ENCODE results near the gene CCNQ. TPM values are rescaled to one million over a fixed set of nuclear protein-coding genes. Genes with fewer than 3 reads are reported as not detected.
"Not testable (repeated sequence)": the region's sequence is repeated elsewhere in the genome, so short reads cannot be mapped to it uniquely, and the experiment has no call there.

CCNQ gene
- total RNA-seq, 1 donor from 2014 or later: 52.7 TPM

DNA sequence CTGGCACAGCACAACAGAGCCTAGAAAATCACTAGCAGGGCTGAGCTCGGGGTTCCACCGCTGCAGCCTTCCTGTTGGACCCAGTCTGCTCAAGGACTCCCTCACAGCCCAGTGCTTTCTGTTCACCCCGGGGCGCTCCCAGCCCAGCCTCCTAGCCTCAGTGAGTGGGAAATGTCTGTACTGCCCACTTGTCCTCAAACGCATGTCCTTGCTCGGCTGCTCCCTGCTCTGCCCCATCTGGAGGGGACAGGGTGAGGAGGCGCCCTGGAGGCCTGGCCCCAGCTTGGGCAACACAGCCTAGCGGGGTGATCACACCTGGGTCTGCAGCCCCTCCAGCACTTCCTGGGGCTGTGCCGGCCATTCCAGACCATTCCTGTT, 11.9 kb upstream of the CCNQ start:
- Histone ChIP-seq H3K27ac (no peak overlapping the region), H3K9me3 (no peaks in the 10 kb centered on the region), H3K4me1 (no peaks in the 10 kb centered on the region), H3K36me3 (no peaks in the 10 kb centered on the region), H3K4me3 (peak overlapping the region in 1 of 2 donors; percentile 66), H3K27me3 (no peaks in the 10 kb centered on the region)
- intact Hi-C loops (cut with DNase I): loop anchor here (1.0 to 2.0 kb wide), 2 partner anchors 58 to 97 kb away; no protein-coding TSS in a partner anchor
- DNase-seq (ENCODE audit: low spot score in 2 of 2): no peak
- TF ChIP-seq, protein P1, sequence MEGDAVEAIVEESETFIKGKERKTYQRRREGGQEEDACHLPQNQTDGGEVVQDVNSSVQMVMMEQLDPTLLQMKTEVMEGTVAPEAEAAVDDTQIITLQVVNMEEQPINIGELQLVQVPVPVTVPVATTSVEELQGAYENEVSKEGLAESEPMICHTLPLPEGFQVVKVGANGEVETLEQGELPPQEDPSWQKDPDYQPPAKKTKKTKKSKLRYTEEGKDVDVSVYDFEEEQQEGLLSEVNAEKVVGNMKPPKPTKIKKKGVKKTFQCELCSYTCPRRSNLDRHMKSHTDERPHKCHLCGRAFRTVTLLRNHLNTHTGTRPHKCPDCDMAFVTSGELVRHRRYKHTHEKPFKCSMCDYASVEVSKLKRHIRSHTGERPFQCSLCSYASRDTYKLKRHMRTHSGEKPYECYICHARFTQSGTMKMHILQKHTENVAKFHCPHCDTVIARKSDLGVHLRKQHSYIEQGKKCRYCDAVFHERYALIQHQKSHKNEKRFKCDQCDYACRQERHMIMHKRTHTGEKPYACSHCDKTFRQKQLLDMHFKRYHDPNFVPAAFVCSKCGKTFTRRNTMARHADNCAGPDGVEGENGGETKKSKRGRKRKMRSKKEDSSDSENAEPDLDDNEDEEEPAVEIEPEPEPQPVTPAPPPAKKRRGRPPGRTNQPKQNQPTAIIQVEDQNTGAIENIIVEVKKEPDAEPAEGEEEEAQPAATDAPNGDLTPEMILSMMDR (IDR thresholded peaks at IDR 0.05): no peak

DNA sequence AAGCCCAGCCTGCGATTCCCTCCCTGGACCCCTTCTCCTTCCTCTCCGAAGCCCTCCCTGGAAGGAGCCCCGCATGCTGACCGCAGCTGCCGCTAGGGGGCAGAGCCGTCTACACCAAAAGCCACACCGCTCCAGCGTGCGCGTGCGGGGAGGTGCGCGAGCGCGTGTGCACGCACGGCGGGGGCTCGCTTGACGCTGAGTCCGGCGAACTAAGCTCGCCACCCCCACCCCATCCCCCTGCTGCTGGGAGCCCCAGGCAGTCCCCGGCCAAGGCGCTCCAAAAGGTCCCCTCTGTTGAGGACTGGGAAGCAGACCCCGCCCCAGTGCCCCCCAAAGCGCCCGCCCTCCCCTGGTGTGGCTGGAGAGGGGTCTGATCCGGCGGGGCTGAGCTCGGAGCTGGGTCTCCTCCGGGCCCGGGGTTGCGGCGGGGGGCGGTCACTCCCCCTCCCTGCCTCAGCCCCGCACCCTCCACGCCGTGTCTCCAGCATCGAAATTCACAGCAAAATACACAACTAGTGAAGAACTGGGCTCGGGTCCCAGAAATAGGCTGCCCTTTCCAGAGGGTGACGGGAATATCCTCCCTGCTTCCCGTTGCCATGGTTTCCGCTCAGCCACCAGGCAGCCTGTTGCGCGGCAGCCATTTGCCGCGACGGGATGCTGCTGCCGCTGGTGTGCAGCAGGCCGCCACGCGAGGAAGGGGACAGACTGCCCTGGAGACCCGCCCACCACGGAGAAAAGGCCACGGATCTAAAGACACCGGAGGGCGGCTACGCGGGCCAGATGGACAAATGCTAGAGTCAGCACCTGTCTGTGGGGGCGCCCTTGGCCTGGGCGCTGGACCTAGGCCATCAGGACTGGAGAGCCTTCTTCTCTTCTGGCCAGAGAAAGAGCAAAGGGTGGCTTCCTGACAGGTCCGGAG, 11.2 kb upstream of the CCNQ start:
- no peaks in the 10 kb centered on the region for H3K9me3 ChIP-seq
- no peak overlapping the region for H3K27ac ChIP-seq

DNA sequence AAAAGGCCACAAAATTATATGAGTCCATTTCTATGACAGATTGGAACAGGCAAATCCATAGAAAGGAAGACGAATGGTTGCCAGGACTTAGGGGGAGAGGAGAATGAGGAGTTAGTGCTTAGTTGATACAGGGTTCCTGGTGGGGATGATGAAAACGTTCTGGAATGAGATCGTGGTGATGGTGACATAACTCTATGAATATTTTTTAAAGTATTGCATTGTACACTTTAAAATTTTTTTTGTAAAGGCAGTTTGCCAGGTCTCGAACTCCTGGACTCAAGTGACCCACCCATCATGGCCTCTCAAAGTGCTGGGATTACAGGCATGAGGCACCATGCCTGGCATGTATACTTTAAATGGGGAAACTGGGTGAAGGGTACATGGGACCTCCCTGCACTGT, 9.9 kb upstream of the CCNQ start:
- TF ChIP-seq, protein P1 (IDR thresholded peaks at IDR 0.05): no peak
- Histone ChIP-seq H3K4me1 (no peaks in the 10 kb centered on the region), H3K36me3 (no peaks in the 10 kb centered on the region), H3K9me3 (no peaks in the 10 kb centered on the region), H3K27me3 (no peaks in the 10 kb centered on the region), H3K27ac (no peak overlapping the region), H3K4me3 (no peak overlapping the region)
- DNase-seq (ENCODE audit: low spot score in 2 of 2): no peak
- intact Hi-C loops (cut with DNase I): no loop called here

More for the DNA sequence above, 11.2 kb upstream of the CCNQ start:
- Histone ChIP-seq H3K4me1 (no peaks in the 10 kb centered on the region), H3K4me3 (peak overlapping the region; percentile 34 to 66), H3K27me3 (no peaks in the 10 kb centered on the region), H3K36me3 (no peaks in the 10 kb centered on the region)
- TF ChIP-seq, protein P1 (IDR thresholded peaks at IDR 0.05): peak; percentile 66 to 78 (median 66)
- peak in 1 of 2 donors; percentile 83 for DNase-seq (ENCODE audit: low spot score in 2 of 2)
- intact Hi-C loops (cut with DNase I): loop anchor here (1.0 to 2.0 kb wide), 2 partner anchors 59 to 98 kb away; no protein-coding TSS in a partner anchor

DNA sequence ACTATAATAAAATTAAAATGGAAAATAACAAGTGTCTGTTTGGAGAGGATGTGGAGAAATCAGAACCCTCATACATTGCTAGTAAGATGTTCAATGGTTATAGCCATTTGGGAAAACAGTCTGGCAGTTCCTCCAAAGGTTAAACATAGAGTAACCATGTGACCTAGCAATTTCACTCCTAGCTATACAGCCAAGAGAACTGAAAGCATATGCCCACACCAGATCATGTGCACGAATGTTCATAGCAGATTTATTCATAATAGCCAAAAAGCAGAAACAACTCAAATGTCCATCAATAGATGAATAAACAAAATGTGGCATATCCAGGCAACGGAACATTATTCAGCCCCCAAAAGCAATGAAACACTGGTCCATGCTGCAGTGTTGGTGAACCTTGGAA, 9.4 kb upstream of the CCNQ start:
- H3K27ac ChIP-seq: no peak overlapping the region
- H3K27me3 ChIP-seq: no peaks in the 10 kb centered on the region
- TF ChIP-seq, protein P1 (IDR thresholded peaks at IDR 0.05): no peak
- H3K9me3 ChIP-seq: no peaks in the 10 kb centered on the region
- no peak overlapping the region for H3K4me3 ChIP-seq
- intact Hi-C loops (cut with DNase I): no loop called here
- no peaks in the 10 kb centered on the region for H3K36me3 ChIP-seq
- H3K4me1 ChIP-seq: no peaks in the 10 kb centered on the region
- DNase-seq (ENCODE audit: low spot score in 2 of 2): no peak

DNA sequence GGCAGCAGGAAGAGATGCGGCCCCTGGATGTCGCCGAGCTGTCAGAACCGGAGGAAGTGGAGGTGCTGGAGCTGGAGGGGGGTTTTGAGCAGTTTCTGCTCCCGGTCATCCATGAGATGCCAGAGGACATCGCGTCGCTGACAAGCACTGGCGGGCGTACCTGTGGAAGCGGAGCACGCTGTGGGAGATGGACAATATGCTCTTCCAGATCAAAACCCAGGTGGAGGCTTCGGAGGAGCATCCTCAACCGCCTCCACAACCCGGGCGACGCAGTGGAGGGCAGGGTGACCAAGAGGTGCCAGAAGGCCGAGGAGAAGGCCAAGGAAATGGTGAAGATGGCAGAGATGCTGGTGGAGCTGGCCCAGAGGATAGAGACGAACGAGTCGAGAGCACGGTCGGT, 7.6 kb upstream of the CCNQ start:
- Histone ChIP-seq H3K36me3 (no peaks in the 10 kb centered on the region), H3K27me3 (no peaks in the 10 kb centered on the region), H3K4me1 (no peaks in the 10 kb centered on the region), H3K4me3 (no peak overlapping the region), H3K27ac (no peak overlapping the region), H3K9me3 (no peaks in the 10 kb centered on the region)
- TF ChIP-seq, protein P1 (IDR thresholded peaks at IDR 0.05): no peak
- intact Hi-C loops (cut with DNase I): no loop called here
- no peak for DNase-seq (ENCODE audit: low spot score in 2 of 2)

DNA sequence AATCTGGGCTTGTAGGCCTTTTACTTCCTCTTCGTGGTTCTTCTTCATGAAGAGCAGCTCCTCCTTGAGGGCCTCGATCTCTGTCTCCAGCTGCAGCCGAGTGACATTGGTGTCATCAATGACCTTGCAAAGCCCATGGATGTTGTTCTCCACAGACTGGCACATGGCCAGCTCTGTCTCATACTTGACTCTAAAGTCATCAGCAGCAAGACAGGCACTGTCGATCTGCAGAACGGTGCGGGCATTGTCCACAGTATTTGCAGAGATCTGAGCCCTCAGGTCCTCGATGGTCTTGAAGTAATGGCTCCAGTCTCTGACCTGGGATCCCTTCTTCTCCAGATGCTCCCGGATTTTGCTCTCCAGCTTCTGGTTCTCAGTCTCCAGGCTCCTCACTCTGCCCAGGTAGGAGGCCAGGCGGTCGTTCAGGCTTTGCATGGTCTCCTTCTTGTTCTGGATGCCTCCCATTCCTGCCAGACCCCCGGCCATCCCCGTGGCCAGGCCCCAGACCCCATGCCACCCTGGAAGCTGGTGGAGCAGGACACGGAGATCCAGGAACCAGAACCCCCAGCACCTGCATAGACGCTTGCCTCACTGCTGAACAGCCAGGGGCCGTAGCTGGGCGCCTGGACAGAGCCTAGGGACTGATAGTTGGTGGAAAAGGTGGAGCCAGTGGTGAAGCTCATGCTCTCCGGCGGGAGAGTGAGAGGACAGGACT, 5.9 kb upstream of the CCNQ start:
- H3K9me3 ChIP-seq; intact Hi-C loops (cut with DNase I): not testable (repeated sequence)

More for the DNA sequence above, 5.9 kb upstream of the CCNQ start:
- H3K27ac ChIP-seq; DNase-seq (ENCODE audit: low spot score in 2 of 2); H3K27me3 ChIP-seq; H3K4me1 ChIP-seq; H3K4me3 ChIP-seq; H3K36me3 ChIP-seq: not testable (repeated sequence)
